HepG2 (cell line): ENCODE data around the gene LITAF. TPM values are rescaled to one million over a fixed set of nuclear protein-coding genes. Genes with fewer than 3 reads are reported as not detected.

ENCODE experiments used
- ATAC-seq: fragments of 200-7000 bp; cut with Tn5 transposase; 3 replicates; pipeline ENCODE4 v1.9.1; 2020; ENCODE audit warnings: mild to moderate bottlenecking, moderate library complexity
- BruUV-seq: library from RNA; stranded (reverse); fragments of 400-500 nt; replicated peaks from 2 replicates; lab custom pipeline; 2021; lab: Mats Ljungman, UMichigan
- CTCF ChIA-PET: fragments of 300-600 bp; formaldehyde crosslinking; extraction: SDS; loops from one replicate; lab custom pipeline; 2021; ENCODE audit warnings: low total read pairs, inconsistent platforms, low intra/inter-chr PET ratio; lab: Yijun Ruan, JAX
- POLR2A ChIA-PET: fragments of 350-600 bp; sonication (Branson Sonifier 250); formaldehyde crosslinking; loops from one replicate; lab custom pipeline; 2020; ENCODE audit warnings: antibody characterized with exemption, inconsistent platforms; lab: Yijun Ruan, JAX
- DNase-seq: peaks from one replicate; pipeline ENCODE4 v3.0.0-alpha.2; 2015; ENCODE audit warnings: low spot score
- FAIRE-seq: peaks from 3 replicates; lab custom pipeline; 2011; peaks lifted over from hg19 to GRCh38; lab: Jason Lieb, UNC
- H2AFZ ChIP-seq: one replicate; pipeline ENCODE4 v1.6.1; 2011; ENCODE audit warnings: low read length, inconsistent platforms
- H3K27ac ChIP-seq: fragments of 300-600 bp; 3 replicates; pipeline ENCODE4 v1.8.0; 2011; ENCODE audit warnings: mixed run types, mild to moderate bottlenecking, mixed read lengths, low read length, inconsistent platforms; ENCODE audit not compliant: insufficient read depth; ENCODE audit errors: extremely low read length
- H3K27me3 ChIP-seq, 2 experiments: fragments of 200-600 bp in 1 of 2; 2 replicates in 1 of 2; 3 replicates in 1 of 2; pipeline versions ENCODE4 v1.6.0 to v1.8.0; 2011; ENCODE audit warnings: low read length in 2 of 2, mild to moderate bottlenecking in 2 of 2, moderate library complexity in 2 of 2, inconsistent platforms in 1 of 2; ENCODE audit not compliant: insufficient read depth in 2 of 2, control insufficient read depth in 1 of 2
- H3K36me3 ChIP-seq, 2 experiments: fragments of 200-600 bp in 1 of 2; replicated peaks in 1 of 2; 2 replicates in 1 of 2; 3 replicates in 1 of 2; pipeline versions ENCODE4 v1.5.1 to v1.8.0; 2011; ENCODE audit warnings: low read length in 2 of 2, inconsistent platforms in 1 of 2; ENCODE audit not compliant: insufficient read depth in 2 of 2, control insufficient read depth in 1 of 2
- H3K4me1 ChIP-seq: 2 replicates; pipeline ENCODE4 v1.5.1; 2012; ENCODE audit warnings: low read length, inconsistent platforms; ENCODE audit not compliant: insufficient read depth
- H3K4me2 ChIP-seq: 2 replicates; pipeline ENCODE4 v1.6.0; 2011; ENCODE audit warnings: low read depth, low read length, inconsistent platforms
- H3K4me3 ChIP-seq, 3 experiments: fragments of 200-600 bp in 1 of 3; sonication (generic), shearing (Covaris generic) in 1 of 3; replicated peaks in 1 of 3; 2 replicates each; pipeline ENCODE4 v1.5.1; 2011 to 2016; ENCODE audit warnings: low read length in 3 of 3, inconsistent platforms in 2 of 3, low read depth in 2 of 3, mild to moderate bottlenecking in 2 of 3, control low read depth in 1 of 3, mixed read lengths in 1 of 3; ENCODE audit not compliant: insufficient read depth in 1 of 3
- H3K79me2 ChIP-seq: one replicate; pipeline ENCODE4 v1.6.1; 2011; ENCODE audit warnings: low read length, inconsistent platforms; ENCODE audit not compliant: insufficient read depth
- H3K9ac ChIP-seq: 2 replicates; pipeline ENCODE4 v1.6.0; 2011; ENCODE audit warnings: mild to moderate bottlenecking, low read depth, low read length, inconsistent platforms; ENCODE audit not compliant: insufficient read depth
- H3K9me3 ChIP-seq: 2 replicates; pipeline ENCODE4 v1.5.1; 2012; ENCODE audit warnings: mild to moderate bottlenecking, low read length
- H4K20me1 ChIP-seq: 2 replicates; pipeline ENCODE4 v1.6.0; 2011; ENCODE audit warnings: inconsistent platforms, mild to moderate bottlenecking, low read length, moderate library complexity; ENCODE audit not compliant: insufficient read depth
- FOXO1 ChIP-seq: sonication (generic); formaldehyde crosslinking; IDR thresholded peaks from 2 replicates; pipeline ENCODE4 v1.4.0; 2020; ENCODE audit warnings: missing genetic modification reagents
- HNF4A ChIP-seq: sonication (generic); formaldehyde crosslinking; IDR thresholded peaks from 2 replicates; pipeline ENCODE4 v1.4.0; 2020; ENCODE audit warnings: missing genetic modification reagents
- RAD51 ChIP-seq: fragments of 450-650 bp; IDR thresholded peaks from 2 replicates; pipeline ENCODE4 v1.6.1; 2016; ENCODE audit warnings: borderline replicate concordance
- RFX5 ChIP-seq: IDR thresholded peaks from 2 replicates; pipeline ENCODE4 v1.6.1; 2011; ENCODE audit warnings: low read depth, low read length, improper control_type of control experiment
- TBX2 ChIP-seq: sonication (generic); formaldehyde crosslinking; IDR thresholded peaks from 2 replicates; pipeline ENCODE4 v1.5.0; 2020; ENCODE audit warnings: missing genetic modification reagents, mild to moderate bottlenecking, borderline replicate concordance
- ZBTB3 ChIP-seq: sonication (generic); formaldehyde crosslinking; IDR thresholded peaks from 2 replicates; pipeline ENCODE4 v1.4.0; 2020; ENCODE audit warnings: low read depth, mild to moderate bottlenecking, moderate library complexity, missing genetic modification reagents, borderline replicate concordance
- ZNF225 ChIP-seq: sonication (generic); formaldehyde crosslinking; IDR thresholded peaks from 2 replicates; pipeline ENCODE4 v1.4.0; 2020; ENCODE audit warnings: mild to moderate bottlenecking, missing genetic modification reagents
- ZNF234 ChIP-seq: sonication (generic); formaldehyde crosslinking; conservative IDR thresholded peaks from 2 replicates; pipeline ENCODE4 v1.5.1; 2020; ENCODE audit warnings: mild to moderate bottlenecking, missing genetic modification reagents
- ZNF3 ChIP-seq: IDR thresholded peaks from 2 replicates; pipeline ENCODE4 v1.7.0; 2017; ENCODE audit warnings: inconsistent platforms
- ZNF367 ChIP-seq: sonication (generic); formaldehyde crosslinking; IDR thresholded peaks from 2 replicates; pipeline ENCODE4 v1.4.0; 2020; ENCODE audit warnings: missing genetic modification reagents, borderline replicate concordance
- WGBS: methylation state at CpG from one replicate; pipeline ENCODE4 v1.1.6; 2017; ENCODE audit warnings: low lambda C conversion rate; 5-methylcytosine and 5-hydroxymethylcytosine counted together
- in situ Hi-C: cut with HindIII; loops from 2 replicates; pipeline ENCODE4 v1.10.0; 2017; ENCODE audit warnings: low pct_unique_long_range_greater_than_20kb; ENCODE audit not compliant: extremely low pct_ligation_motif_present
- intact Hi-C: fragments of 100-400 bp; cut with micrococcal nuclease; formaldehyde crosslinking; loops from one replicate; pipeline ENCODE4 v1.10.0; 2022; ENCODE audit not compliant: unreplicated experiment
- polyA plus RNA-seq, 8 experiments: library from polyadenylated mRNA; depleted of rRNA in 3 of 8; stranded (reverse) in 7 of 8; unstranded in 1 of 8; fragments of >200 nt; fragmentation: Illumina TruSeq in 4 of 8; extraction: Trizol in 4 of 8; gene quantifications; 2 replicates each; pipeline versions ENCODE4 v1.2.1 to v1.2.3, GENCODE V29; 2011 to 2016; ENCODE audit warnings: low read depth in 4 of 8, missing spikeins in 1 of 8, mixed read lengths in 1 of 8; ENCODE audit not compliant: insufficient read depth in 1 of 8
- total RNA-seq, 5 experiments: library from RNA; depleted of rRNA; stranded (reverse); fragments of >200 nt; fragmentation: Illumina TruSeq; extraction: Trizol; gene quantifications; 2 replicates each; pipeline ENCODE4 v1.2.3, GENCODE V29; 2016; ENCODE audit warnings: low read depth in 1 of 5
- TF ChIP-seq, protein P1 (sequence below): sonication (generic); formaldehyde crosslinking; IDR thresholded peaks from 2 replicates; pipeline ENCODE4 v1.4.0; 2020; ENCODE audit warnings: low read depth, missing genetic modification reagents
- TF ChIP-seq, protein P2 (sequence below), 2 experiments: sonication (generic) in 1 of 2; formaldehyde crosslinking in 1 of 2; IDR thresholded peaks; 2 replicates each; pipeline versions ENCODE4 v1.5.1 to v1.6.1; 2011 to 2020; ENCODE audit warnings: borderline replicate concordance in 1 of 2, low read depth in 1 of 2, low read length in 1 of 2, mild to moderate bottlenecking in 1 of 2, missing genetic modification reagents in 1 of 2, moderate library complexity in 1 of 2
- TF ChIP-seq, protein P3 (sequence below): sonication (generic); formaldehyde crosslinking; IDR thresholded peaks from 2 replicates; pipeline ENCODE4 v1.9.0; 2022; ENCODE audit warnings: low read depth, missing genetic modification reagents

LITAF gene
- total and polyA plus RNA-seq, 2 of the 13 experiments (the other 11 are each of a cell fraction or from before 2014, with no cell fraction given): 80.1 to 141 TPM

DNA sequence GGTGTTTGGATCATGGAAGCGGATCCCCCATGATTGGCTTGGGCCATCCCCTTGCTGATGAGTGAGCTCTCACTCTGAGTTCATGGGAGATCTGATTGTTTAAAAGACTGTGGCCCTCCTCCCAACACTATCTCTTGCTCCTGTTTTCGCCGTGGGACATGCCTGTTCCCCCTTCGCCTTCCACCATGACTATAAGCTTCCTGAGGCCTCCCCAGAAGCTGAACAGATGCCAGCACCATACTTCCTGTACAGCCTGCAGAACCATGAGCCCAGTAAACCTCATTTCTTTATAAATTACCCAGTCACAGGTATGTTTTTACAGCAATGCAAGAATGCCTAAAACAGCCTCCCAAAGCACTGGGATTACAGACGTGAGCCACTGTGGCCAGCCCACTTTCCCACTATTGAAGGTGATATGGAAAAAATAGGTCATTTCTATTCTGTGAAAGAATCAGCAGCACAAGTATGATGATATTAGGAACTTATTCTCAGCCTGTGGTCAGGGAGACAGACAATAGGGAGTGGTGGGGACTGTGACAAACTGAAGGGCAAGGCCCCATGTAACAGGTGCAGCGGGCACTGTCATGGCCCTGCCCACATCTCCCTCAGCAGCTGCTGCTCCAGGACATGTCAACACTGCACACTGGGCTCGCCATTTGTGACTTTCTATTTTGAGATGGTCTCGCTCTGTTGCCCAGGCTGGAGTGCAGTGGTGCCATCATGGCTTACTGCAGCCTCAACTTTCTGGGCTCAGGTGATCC is 33.7 kb upstream of the LITAF start (continued):
- TF ChIP-seq, protein P1, sequence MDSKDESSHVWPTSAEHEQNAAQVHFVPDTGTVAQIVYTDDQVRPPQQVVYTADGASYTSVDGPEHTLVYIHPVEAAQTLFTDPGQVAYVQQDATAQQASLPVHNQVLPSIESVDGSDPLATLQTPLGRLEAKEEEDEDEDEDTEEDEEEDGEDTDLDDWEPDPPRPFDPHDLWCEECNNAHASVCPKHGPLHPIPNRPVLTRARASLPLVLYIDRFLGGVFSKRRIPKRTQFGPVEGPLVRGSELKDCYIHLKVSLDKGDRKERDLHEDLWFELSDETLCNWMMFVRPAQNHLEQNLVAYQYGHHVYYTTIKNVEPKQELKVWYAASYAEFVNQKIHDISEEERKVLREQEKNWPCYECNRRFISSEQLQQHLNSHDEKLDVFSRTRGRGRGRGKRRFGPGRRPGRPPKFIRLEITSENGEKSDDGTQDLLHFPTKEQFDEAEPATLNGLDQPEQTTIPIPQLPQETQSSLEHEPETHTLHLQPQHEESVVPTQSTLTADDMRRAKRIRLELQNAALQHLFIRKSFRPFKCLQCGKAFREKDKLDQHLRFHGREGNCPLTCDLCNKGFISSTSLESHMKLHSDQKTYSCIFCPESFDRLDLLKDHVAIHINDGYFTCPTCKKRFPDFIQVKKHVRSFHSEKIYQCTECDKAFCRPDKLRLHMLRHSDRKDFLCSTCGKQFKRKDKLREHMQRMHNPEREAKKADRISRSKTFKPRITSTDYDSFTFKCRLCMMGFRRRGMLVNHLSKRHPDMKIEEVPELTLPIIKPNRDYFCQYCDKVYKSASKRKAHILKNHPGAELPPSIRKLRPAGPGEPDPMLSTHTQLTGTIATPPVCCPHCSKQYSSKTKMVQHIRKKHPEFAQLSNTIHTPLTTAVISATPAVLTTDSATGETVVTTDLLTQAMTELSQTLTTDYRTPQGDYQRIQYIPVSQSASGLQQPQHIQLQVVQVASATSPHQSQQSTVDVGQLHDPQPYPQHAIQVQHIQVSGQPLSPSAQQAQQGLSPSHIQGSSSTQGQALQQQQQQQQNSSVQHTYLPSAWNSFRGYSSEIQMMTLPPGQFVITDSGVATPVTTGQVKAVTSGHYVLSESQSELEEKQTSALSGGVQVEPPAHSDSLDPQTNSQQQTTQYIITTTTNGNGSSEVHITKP (CRISPR knock-in tag): no peak
- TF ChIP-seq, all 625 proteins: peak for 1

DNA sequence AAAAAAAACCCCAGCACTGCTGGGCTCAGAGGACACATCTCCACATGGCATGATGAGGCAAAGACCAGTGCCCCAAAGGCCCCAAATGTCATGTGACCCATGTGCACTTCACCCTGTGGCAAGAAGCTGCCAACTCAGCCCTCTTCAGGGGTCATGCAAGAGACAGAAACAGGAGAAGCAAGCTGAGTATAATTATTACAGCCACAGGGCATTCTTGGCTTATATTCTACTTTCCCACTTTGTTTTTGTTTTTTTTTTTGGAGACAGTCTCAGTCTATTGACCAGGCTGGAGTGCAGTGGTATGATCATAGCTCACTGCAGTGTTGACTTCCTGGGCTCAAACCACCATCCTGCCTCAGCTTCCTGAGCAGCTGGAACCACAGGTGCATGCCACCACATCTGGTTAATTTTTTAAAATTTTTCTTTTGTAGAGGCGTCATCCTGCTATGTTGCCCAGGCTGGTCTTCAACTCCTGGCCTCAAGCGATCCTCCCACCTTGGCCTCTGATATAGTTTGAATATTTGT is 32.7 kb upstream of the LITAF start:
- Histone ChIP-seq H3K4me3 (no peak overlapping the region; a peak in 1 of 6 replicates), H3K4me2 (peak overlapping the region; percentile 21; the same call in 1 of the 2 replicates), H3K9ac (no peak overlapping the region), H3K9me3 (no peaks in the 10 kb centered on the region), H2AFZ (no peak overlapping the region), H3K79me2 (no peaks in the 10 kb centered on the region), H3K27me3 (peaks cover 2 to 5% of the 10 kb centered on the region in 2 experiments; a peak in 3 of 5 replicates), H3K4me1 (peaks cover 32% of the 10 kb centered on the region), H3K27ac (no peak overlapping the region), H4K20me1 (no peaks in the 10 kb centered on the region), H3K36me3 (no peaks in the 10 kb centered on the region)
- intact Hi-C loops: no loop called here
- no TSS peak for BruUV-seq
- ChIA-PET POLR2A (interaction anchor here (0.6 to 2.1 kb wide), 3 partner anchors 10 to 513 kb away, joined by 3 to 8 read pairs (median 3); no protein-coding TSS in a partner anchor), CTCF (no interaction called here)
- in situ Hi-C loops: no loop called here
- FAIRE-seq (no peak), ATAC-seq (no peak), DNase-seq (no peak)
- WGBS: 43% methylated on average over 2 of the region's 2 CpGs
- TF ChIP-seq ZBTB3 (CRISPR knock-in tag) (no peak), ZNF3 (CRISPR knock-in tag) (no peak), RFX5 (no peak), ZNF234 (CRISPR knock-in tag) (no peak), TBX2 (no peak), ZNF367 (CRISPR knock-in tag) (no peak), FOXO1 (CRISPR knock-in tag) (no peak), RAD51 (peak; percentile 43; the same call in 1 of the 2 replicates), HNF4A (CRISPR knock-in tag) (peak; percentile 15; the same call in 1 of the 2 replicates), ZNF225 (CRISPR knock-in tag) (no peak)
- TF ChIP-seq, protein P2, sequence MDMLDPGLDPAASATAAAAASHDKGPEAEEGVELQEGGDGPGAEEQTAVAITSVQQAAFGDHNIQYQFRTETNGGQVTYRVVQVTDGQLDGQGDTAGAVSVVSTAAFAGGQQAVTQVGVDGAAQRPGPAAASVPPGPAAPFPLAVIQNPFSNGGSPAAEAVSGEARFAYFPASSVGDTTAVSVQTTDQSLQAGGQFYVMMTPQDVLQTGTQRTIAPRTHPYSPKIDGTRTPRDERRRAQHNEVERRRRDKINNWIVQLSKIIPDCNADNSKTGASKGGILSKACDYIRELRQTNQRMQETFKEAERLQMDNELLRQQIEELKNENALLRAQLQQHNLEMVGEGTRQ (IDR thresholded peaks at IDR 0.05; ENCODE audit: low read depth, low read length): 0 out of 2 replicates have a peak, but pooled peaks have one; percentile 3
- TF ChIP-seq, protein P2 (CRISPR knock-in tag; IDR thresholded peaks at IDR 0.05; ENCODE audit: borderline replicate concordance): no peak; the same call in 1 of the 2 replicates
- TF ChIP-seq, protein P3, sequence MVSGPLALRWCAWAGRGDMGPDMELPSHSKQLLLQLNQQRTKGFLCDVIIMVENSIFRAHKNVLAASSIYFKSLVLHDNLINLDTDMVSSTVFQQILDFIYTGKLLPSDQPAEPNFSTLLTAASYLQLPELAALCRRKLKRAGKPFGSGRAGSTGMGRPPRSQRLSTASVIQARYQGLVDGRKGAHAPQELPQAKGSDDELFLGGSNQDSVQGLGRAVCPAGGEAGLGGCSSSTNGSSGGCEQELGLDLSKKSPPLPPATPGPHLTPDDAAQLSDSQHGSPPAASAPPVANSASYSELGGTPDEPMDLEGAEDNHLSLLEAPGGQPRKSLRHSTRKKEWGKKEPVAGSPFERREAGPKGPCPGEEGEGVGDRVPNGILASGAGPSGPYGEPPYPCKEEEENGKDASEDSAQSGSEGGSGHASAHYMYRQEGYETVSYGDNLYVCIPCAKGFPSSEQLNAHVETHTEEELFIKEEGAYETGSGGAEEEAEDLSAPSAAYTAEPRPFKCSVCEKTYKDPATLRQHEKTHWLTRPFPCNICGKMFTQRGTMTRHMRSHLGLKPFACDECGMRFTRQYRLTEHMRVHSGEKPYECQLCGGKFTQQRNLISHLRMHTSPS (CRISPR knock-in tag): peak; percentile 67; the same call in 1 of the 2 replicates
